T1000 (cell line): Measurements from ENCODE around the gene CELF6.
A peak's percentile ranks its signal among the peaks of the same experiment; 100 is the strongest.

Source experiments
- DNase-seq: peaks from one replicate; lab custom pipeline; 2025; ENCODE audit warnings: mixed read lengths; lab: John Stamatoyannopoulos, UW

CELF6 gene

DNA sequence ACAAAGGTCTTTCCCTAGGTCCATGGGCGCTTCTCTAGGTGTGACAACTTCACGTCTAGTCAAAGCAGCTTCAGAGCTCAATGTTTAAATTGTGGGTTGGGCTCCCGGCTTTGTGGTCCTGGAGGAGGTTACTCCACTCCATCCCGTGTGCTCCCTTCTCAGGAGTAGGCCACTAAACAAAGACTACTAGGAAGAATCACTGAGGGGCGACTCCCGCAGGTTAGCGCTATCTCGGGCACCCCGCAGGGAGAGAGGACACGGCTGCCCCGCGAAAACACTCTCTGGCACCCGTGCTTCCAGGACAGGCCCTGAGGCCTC lies 48.1 kb downstream of the CELF6 start:
- DNase-seq, result no peak

DNA sequence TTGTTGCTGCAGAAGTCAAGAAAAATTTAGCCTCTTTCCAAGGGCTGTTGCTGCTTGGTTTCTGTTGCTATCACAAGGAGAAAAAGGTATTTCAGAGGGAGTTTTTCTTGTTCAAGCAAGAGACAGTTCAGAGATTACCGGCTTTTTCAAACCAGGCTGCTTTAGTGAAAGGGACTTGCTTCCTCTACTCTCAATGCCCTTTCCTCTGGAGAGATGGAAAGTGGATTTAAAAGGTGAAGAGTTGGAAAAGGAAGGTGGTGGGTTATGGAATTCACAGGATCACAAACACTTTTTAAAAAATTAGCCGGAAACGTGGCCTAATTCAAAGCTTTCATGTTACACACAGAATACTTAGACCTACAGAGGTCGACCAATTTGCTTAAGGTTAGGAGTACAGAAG lies 48.7 kb downstream of the CELF6 start:
- no peak for DNase-seq

DNA sequence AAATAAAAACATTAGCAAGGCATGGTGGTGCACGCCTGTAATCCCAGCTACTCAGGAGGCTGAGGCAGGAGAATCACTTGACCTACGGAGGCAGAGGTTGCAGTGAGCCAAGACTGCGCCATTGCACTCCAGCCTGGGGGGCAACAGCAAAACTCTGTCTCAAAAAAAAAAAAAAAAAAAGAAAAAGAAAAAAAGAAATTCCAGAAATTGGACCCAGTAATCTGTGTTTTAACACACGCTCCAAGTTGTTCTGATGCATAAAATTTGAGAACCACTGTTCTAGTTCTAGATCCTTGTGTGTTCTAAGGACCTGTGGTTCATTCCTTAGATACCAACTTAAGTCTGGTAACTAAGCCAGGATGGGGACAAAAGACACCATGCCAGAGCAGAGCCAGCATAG lies 50.2 kb downstream of the CELF6 start:
- DNase-seq, result no peak

DNA sequence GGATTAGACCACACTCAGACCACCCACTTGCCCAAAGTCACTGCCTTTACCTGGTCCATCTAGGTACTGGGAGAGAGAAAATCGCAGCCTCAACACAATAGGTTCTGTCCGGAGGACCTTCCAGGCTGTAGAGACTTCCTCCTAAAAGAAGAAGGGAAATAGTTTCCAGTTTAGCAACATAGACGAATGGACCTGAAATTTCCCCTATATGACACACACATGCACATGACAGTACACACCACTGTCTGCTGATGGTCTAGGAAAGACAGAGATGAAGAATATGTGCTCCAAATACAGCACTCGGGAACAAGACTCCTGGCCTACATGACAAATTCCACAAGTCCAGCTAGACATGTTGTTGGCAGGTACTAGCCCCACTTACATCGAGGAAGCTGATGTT lies 54.9 kb downstream of the CELF6 start:
- DNase-seq, result no peak

DNA sequence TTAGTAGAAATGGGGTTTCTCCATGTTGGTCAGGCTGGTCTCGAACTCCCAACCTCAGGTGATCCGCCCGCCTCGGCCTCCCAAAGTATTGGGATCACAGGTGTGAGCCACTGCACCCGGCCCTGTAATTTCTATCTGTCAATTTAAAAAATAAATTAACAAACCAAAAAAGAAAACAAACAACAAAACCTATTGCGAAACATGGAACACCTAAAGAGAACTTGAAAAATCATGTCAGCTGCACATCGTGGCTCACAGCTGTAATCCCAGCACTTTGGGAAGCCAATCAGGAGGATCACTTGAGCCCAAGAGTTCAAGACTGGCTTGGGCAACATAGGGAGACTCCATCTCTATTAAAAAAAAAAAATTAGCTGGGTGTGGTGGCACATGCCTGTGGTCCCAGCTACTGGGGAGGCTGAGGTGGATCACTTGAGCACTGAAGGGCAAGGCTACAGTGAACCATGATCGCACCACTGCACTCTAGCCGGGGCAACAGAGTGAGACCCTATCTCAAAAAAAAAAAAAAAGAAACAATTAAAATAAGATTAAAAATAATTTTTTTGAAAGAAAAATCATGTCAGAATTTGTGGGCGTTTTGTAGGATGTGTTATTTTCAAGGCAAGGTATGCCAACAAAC lies 67.2 kb downstream of the CELF6 start:
- DNase-seq, result no peak

DNA sequence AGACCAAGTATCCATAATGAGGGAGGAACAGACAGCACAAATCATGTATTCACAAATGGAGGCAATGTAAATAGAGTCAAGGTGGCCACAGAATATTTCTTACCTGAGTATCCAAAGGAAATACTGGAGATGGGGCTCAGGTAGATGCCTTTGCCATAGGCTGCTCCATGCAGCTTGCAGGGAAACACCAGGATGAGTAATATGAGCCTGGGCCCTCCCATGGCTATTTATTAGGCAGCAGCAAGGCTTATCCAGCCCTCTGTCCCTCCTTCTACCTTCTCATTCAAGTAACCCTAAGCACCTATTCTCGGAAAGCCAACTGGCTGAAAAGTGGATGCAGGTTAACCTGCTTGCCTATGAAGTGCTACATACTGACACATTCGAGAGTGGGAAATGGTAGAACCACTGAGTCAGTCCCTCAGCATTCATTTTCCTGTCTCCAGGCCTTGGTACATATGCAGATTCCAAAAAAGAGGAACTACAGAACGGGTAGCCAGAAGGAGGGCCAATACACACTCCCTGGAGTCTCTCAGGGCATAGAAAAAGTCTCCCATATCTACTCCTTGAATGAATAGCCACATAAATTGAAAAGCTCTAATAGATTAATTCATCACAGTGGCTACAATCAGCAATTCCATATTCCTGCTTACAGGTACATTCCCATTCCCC lies 70.7 kb downstream of the CELF6 start:
- no peak for DNase-seq

DNA sequence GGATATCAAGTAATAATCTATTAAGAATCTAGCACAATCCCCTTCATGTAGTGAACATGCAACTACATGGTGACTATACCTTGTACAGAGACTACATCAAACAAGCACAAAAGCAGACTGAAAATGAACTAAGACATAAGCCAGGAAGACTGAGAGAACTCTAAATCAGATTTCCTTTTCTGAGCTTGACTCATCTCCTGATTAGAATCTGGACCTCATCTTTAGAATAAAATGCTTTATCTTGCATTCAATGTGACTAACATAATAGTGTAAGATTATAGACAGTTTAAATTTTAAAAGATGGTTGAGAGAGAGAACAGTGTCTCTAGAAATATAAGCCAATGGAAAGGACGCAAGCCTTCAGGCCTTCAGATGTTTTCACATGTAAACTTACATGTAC lies 71.4 kb downstream of the CELF6 start:
- DNase-seq, result no peak

DNA sequence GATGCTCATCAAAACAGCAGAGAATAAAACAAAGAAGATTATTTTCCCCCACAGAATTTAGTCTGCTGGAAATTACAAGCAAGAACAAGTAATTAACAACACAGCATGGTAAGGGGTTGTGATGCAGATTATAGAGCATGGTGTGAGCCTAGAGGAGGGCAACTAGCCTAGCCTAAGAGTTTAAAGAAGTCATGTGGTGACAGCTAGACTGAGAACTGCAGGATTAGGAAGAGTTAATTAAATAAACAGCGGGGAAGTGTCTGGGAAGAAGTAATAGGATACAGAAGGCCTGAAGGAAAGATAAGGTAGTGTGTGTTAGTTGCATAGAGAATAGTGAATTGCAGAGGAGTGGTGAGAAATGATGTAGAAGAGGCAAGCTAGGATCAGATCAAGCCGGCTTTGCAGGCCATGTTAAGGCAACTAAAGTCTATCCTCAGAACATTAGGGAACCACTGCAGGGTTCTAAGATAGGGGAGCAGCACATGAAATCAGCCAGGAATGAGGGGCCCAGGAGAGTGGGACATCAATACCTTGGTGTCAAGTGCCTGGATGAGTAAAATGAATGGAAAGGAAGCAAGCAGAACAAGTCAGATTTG lies 77.1 kb downstream of the CELF6 start:
- DNase-seq, result no peak

DNA sequence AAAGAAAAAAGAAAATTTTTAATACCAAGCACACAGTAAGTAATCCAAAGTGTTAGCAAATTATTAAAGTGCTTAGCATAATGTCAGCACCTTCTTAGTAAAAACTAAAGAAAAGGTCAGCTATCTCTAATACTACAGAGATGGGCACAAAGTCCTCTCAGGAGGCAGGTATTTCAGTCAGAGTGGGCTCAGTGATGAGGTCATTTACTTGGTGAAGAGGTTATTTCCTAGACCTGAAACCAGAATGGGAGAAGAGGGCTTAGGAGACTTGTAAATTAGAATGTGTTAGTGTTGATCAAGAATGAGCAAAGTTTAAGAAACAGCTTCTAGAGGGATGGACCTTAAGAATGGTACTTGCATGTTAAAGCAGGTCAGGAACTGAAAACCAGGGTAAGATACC lies 80.3 kb downstream of the CELF6 start:
- DNase-seq, result no peak

DNA sequence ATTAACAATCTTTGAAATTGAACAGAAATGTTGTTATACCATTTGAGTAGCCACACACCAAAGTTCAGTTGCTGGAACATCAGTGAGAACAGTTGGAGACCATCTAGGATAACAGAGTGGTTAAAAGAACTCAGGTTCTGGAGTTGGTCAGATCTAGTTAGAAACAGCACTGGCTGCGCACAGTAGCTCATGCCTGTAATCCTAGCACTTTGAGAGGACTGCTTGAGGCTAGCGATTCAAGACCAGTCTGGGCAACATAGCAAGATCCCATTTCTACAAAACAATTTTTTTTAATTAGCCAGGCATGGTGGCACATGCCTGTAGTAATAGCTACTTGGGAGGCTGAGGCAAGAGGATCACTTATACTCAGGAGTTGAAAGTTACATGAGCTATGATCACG lies 81.4 kb downstream of the CELF6 start:
- DNase-seq, result no peak

DNA sequence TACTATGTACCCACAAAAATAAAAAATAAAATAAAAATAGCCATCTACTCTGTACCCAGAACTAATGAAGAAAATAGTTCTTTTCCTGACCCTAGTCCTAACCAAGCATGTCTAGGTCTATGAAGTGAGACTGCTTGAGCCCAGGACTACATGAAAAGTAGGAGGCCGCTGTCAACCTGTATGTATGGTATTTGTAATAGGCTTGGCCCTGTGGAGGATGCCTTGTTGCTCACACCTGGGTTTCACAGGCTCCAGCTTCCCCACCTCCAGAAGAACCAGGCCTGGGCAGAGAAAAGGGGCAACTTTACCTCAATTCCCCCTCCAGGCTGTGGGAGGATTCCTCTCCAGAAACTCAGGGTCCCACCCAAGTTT lies 82.1 kb downstream of the CELF6 start:
- DNase-seq, result no peak

DNA sequence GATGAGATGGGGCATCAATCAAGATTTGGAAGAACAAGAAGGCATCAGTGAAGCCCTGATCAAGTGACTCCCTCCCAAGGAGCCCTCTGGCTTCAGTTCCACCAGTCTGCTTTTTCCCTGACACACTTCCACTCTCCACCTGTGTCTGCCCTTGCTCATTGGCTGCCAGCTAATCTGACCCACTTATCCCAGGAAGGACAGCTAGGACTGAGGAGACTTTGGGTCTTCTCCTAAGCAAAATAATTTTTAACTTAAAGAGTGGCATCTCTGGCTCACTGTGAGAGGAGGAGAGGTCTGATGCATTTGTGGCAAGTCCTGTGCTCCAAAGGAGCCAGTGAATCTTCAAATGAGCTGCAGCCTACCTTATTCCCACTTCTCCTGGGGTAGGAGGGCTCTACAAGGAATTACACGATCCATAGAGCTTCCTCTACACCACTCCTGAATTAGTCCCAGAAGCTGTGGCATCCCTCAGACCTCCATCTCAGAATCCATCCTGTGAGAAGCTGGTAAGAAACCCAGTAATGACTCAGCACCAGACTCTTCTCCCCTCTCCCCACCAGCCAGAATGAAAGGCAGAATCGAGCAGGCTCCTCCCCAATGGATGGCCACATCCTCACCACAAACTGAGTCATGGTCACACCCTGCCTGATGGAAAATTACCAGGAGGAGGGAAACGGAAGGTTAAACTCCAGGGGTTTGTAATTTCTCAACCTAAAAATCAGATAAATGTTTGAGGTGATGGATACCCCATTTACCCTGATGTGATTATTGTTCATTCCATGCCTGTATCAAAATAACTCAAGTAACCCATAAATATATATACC lies 82.7 kb downstream of the CELF6 start:
- peak; percentile 70 for DNase-seq

DNA sequence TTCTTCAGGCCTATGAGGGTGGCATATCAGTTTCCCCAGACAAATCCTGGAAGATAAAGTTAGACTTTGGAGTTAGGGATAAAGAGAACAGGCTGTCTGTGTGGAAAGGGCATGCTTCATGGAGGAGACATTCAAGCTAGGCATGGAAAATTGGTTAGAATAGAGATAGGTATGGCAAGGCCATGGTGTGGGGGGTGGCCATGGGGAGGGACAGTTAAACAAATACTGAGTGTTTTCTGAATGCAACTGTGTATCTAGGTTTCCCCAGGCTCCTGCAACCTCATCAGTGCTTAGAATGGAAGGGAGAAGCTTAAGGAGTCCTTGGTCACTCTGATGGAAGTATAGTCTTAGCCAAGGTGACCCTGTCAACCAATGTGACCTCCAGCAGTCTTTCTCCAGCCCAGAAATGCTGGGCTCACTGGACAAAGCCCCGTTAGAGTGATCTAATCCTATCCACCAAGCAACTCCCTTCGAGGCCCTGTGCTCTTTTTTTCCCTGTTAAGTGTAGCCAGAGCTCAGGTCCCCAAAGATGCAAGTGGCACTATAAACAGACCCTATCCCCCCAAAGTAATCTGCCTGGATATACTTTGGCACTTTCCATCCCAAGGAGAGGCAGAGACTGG lies 83.5 kb downstream of the CELF6 start:
- DNase-seq, result no peak

DNA sequence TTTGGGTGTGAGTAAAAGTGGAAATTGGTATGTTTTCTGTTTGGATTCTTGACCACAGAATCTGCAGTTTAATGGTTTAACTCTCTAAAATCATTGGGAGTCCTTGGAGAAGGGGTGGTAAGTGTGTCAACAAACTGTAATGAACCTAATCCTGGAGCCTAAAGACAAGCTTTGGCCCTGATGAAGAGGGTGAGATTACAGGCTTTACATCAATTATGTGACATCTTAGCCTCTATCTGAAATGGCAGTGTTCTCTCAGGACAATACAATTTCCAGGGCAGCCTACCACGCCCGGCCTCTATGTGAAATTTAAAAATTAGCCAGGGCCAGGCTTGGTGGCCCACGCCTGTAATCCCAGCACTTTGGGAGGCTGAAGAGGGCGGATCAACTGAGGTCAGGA lies 84.7 kb downstream of the CELF6 start:
- DNase-seq, result no peak
